OCI-LY3 (cell line): ENCODE results near the gene ZKSCAN1.
"Not testable (repeated sequence)": the region's sequence is repeated elsewhere in the genome, so short reads cannot be mapped to it uniquely, and the experiment has no call there.

Experiments
- CTCF ChIP-seq: fragments of 200-600, 300-600 bp; sonication (generic); IDR thresholded peaks from 2 replicates; pipeline ENCODE4 v1.5.1; 2014; ENCODE audit warnings: antibody characterized with exemption, low read length, low read depth
- EZH2phosphoT487 ChIP-seq: fragments of 200-600 bp; shearing (Covaris generic); IDR thresholded peaks from 2 replicates; pipeline ENCODE4 v1.6.1; 2018; ENCODE audit warnings: antibody characterized with exemption, mixed run types, low read depth

GRCh38 chr7:99981066-99981465 is 34.3 kb upstream of the ZKSCAN1 start:
- TF ChIP-seq CTCF, EZH2phosphoT487: not testable (repeated sequence)
